H9 (cell line): Measurements from ENCODE around the gene VSIR. TPM values are rescaled to one million over a fixed set of nuclear protein-coding genes. Genes with fewer than 3 reads are reported as not detected.

Source experiments
- DNase-seq: peaks from one replicate; pipeline ENCODE4 v3.0.0-alpha.2; 2017
- H2AFZ ChIP-seq: one replicate; pipeline ENCODE4 v1.6.1; 2013; ENCODE audit warnings: mild to moderate bottlenecking, low read length, control low read depth, moderate library complexity
- H2AK5ac ChIP-seq: 2 replicates; pipeline ENCODE4 v1.6.1; 2013; ENCODE audit warnings: low read length, control low read depth, mixed read lengths; ENCODE audit not compliant: insufficient read length
- H2BK120ac ChIP-seq: one replicate; pipeline ENCODE4 v1.6.1; 2013; ENCODE audit warnings: low read depth, mild to moderate bottlenecking, low read length, control low read depth, inconsistent platforms; ENCODE audit not compliant: poor library complexity, severe bottlenecking
- H2BK12ac ChIP-seq: 2 replicates; pipeline ENCODE4 v1.6.1; 2013; ENCODE audit warnings: low read length, control low read depth, mixed read lengths, low read depth; ENCODE audit not compliant: insufficient read length
- H2BK15ac ChIP-seq: 2 replicates; pipeline ENCODE4 v1.6.1; 2013; ENCODE audit warnings: low read depth, low read length, control low read depth
- H2BK20ac ChIP-seq: one replicate; pipeline ENCODE4 v1.6.1; 2013; ENCODE audit warnings: low read depth, mild to moderate bottlenecking, low read length, control low read depth, inconsistent platforms; ENCODE audit not compliant: poor library complexity, severe bottlenecking
- H2BK5ac ChIP-seq: 2 replicates; pipeline ENCODE4 v1.6.1; 2013; ENCODE audit warnings: low read length, control low read depth, mixed read lengths; ENCODE audit not compliant: insufficient read length
- H3K14ac ChIP-seq: 2 replicates; pipeline ENCODE4 v1.6.1; 2013; ENCODE audit warnings: low read length, control low read depth; ENCODE audit not compliant: insufficient read depth
- H3K18ac ChIP-seq: 2 replicates; pipeline ENCODE4 v1.6.1; 2013; ENCODE audit warnings: low read depth, mild to moderate bottlenecking, mixed read lengths, low read length, control low read depth; ENCODE audit not compliant: insufficient read length
- H3K23ac ChIP-seq: 2 replicates; pipeline ENCODE4 v1.6.1; 2013; ENCODE audit warnings: low read length, control low read depth, mixed read lengths, low read depth; ENCODE audit not compliant: insufficient read length
- H3K23me2 ChIP-seq: 2 replicates; pipeline ENCODE4 v1.6.1; 2013; ENCODE audit warnings: low read depth, mild to moderate bottlenecking, mixed read lengths, low read length, control low read depth; ENCODE audit not compliant: insufficient read length, poor library complexity, severe bottlenecking
- H3K27ac ChIP-seq: 2 replicates; pipeline ENCODE4 v1.5.1; 2013; ENCODE audit warnings: low read length, control low read depth, mixed read lengths, low read depth; ENCODE audit not compliant: insufficient read length
- H3K27me3 ChIP-seq: 2 replicates; pipeline ENCODE4 v1.6.1; 2013; ENCODE audit warnings: low read length, control low read depth, inconsistent platforms; ENCODE audit not compliant: insufficient read depth
- H3K4ac ChIP-seq: 2 replicates; pipeline ENCODE4 v1.6.1; 2013; ENCODE audit warnings: low read depth, mild to moderate bottlenecking, control low read depth, inconsistent platforms, low read length, moderate library complexity
- H3K4me1 ChIP-seq: 2 replicates; pipeline ENCODE4 v1.6.1; 2013; ENCODE audit warnings: low read length, control low read depth, inconsistent platforms; ENCODE audit not compliant: insufficient read depth
- H3K4me2 ChIP-seq: 2 replicates; pipeline ENCODE4 v1.6.1; 2013; ENCODE audit warnings: low read length, control low read depth, mixed read lengths; ENCODE audit not compliant: insufficient read length, insufficient read depth
- H3K56ac ChIP-seq: 2 replicates; pipeline ENCODE4 v1.6.1; 2013; ENCODE audit warnings: low read depth, mild to moderate bottlenecking, mixed read lengths, low read length, control low read depth; ENCODE audit not compliant: insufficient read length
- H3K79me1 ChIP-seq: 2 replicates; pipeline ENCODE4 v1.6.1; 2013; ENCODE audit warnings: low read depth, mild to moderate bottlenecking, moderate library complexity, low read length, control low read depth, inconsistent platforms; ENCODE audit not compliant: insufficient read depth, poor library complexity, severe bottlenecking
- H3K79me2 ChIP-seq: 2 replicates; pipeline ENCODE4 v1.6.1; 2013; ENCODE audit warnings: low read length, control low read depth, inconsistent platforms; ENCODE audit not compliant: insufficient read depth
- H3K9ac ChIP-seq: 2 replicates; pipeline ENCODE4 v1.6.1; 2013; ENCODE audit warnings: low read length, control low read depth, mixed read lengths; ENCODE audit not compliant: insufficient read length; ENCODE audit errors: extremely low read depth
- H3K9me3 ChIP-seq: one replicate; pipeline ENCODE4 v1.6.1; 2013; ENCODE audit warnings: low read depth, low read length, inconsistent platforms; ENCODE audit not compliant: control insufficient read depth
- H3T11ph ChIP-seq: one replicate; pipeline ENCODE4 v1.6.1; 2013; ENCODE audit warnings: mild to moderate bottlenecking, low read length, control low read depth, inconsistent platforms
- H4K20me1 ChIP-seq: one replicate; pipeline ENCODE4 v1.6.1; 2013; ENCODE audit not compliant: control insufficient read depth, insufficient read length, insufficient read depth
- H4K5ac ChIP-seq: 2 replicates; pipeline ENCODE4 v1.6.1; 2013; ENCODE audit warnings: low read depth, mild to moderate bottlenecking, mixed read lengths, low read length, control low read depth; ENCODE audit not compliant: insufficient read length
- H4K8ac ChIP-seq: replicated peaks from 2 replicates; pipeline ENCODE4 v1.6.1; 2013; ENCODE audit warnings: low read length, control low read depth, mixed read lengths, low read depth; ENCODE audit not compliant: insufficient read length
- H4K91ac ChIP-seq: 2 replicates; pipeline ENCODE4 v1.6.1; 2013; ENCODE audit warnings: low read depth, mild to moderate bottlenecking, moderate library complexity, mixed read lengths, low read length, control low read depth; ENCODE audit not compliant: insufficient read length
- H3K27ac Mint-ChIP-seq, 3 experiments: 2 replicates in 2 of 3; 3 replicates in 1 of 3; pipeline ENCODE4 v1.8.0; 2020 to 2021; ENCODE audit warnings: mixed read lengths in 3 of 3, mild to moderate bottlenecking in 1 of 3, moderate library complexity in 1 of 3
- H3K27me3 Mint-ChIP-seq: 2 replicates; pipeline ENCODE4 v1.8.0; 2021; ENCODE audit warnings: low read depth, mild to moderate bottlenecking, moderate library complexity, mixed read lengths
- H3K36me3 Mint-ChIP-seq, 3 experiments: 2 replicates in 2 of 3; 3 replicates in 1 of 3; pipeline ENCODE4 v1.8.0; 2020 to 2021; ENCODE audit warnings: low read depth in 3 of 3, mixed read lengths in 3 of 3; ENCODE audit not compliant: insufficient read depth in 1 of 3
- H3K4me1 Mint-ChIP-seq, 2 experiments: 2 replicates each; pipeline ENCODE4 v1.8.0; 2020; ENCODE audit warnings: mixed read lengths in 2 of 2
- H3K4me3 Mint-ChIP-seq, 2 experiments: 2 replicates in 1 of 2; 3 replicates in 1 of 2; pipeline ENCODE4 v1.8.0; 2020 to 2021; ENCODE audit warnings: mild to moderate bottlenecking in 2 of 2, mixed read lengths in 2 of 2, moderate library complexity in 1 of 2
- H3K9me3 Mint-ChIP-seq, 2 experiments: 2 replicates in 1 of 2; 3 replicates in 1 of 2; pipeline ENCODE4 v1.8.0; 2020; ENCODE audit warnings: mild to moderate bottlenecking in 2 of 2, mixed read lengths in 2 of 2, moderate library complexity in 1 of 2
- CTCF ChIP-seq: fragments of 200-600 bp; sonication (generic); conservative IDR thresholded peaks from 3 replicates; pipeline ENCODE4 v1.8.0; 2021; ENCODE audit warnings: antibody characterized with exemption, mild to moderate bottlenecking
- WGBS: extraction: QIAGEN DNeasy Blood & Tissue Kit; methylation state at CpG from one replicate; pipeline ENCODE4 v1.1.7; 2013; ENCODE audit warnings: missing lambda C conversion rate, low lambda C conversion rate, mixed read lengths; ENCODE audit not compliant: insufficient read length; ENCODE audit errors: extremely low coverage; 5-methylcytosine and 5-hydroxymethylcytosine counted together
- total RNA-seq: library from RNA; stranded (reverse); gene quantifications from 2 replicates; pipeline ENCODE4 v1.2.1, GENCODE V29; 2021

The VSIR gene
- total RNA-seq, 1 experiment from 2014 or later, result 0.11 TPM

- H3K4me1 ChIP-seq, result no peaks in the 10 kb centered on the region
- no peak overlapping the region for H3K9ac ChIP-seq
- no peak overlapping the region for H2BK15ac ChIP-seq
- H2BK20ac ChIP-seq, result no peak overlapping the region
- H3K79me1 ChIP-seq, result no peaks in the 10 kb centered on the region
- H3K18ac ChIP-seq, result no peak overlapping the region
- no peak overlapping the region for H2AFZ ChIP-seq
- H2AK5ac ChIP-seq, result no peak overlapping the region
- no peak overlapping the region for H3K23ac ChIP-seq
- peaks cover 14 to 31% of the 10 kb centered on the region in 2 experiments for H3K4me1 Mint-ChIP-seq
- H3T11ph ChIP-seq, result no peak overlapping the region
- WGBS, result no CpG with 5 or more reads among the region's 14 CpGs
- no peaks in the 10 kb centered on the region for H3K23me2 ChIP-seq
- no peaks in the 10 kb centered on the region; a peak in 2 of 5 replicates for H3K9me3 Mint-ChIP-seq
- H2BK5ac ChIP-seq, result no peak overlapping the region
- no peak for TF ChIP-seq CTCF
- H2BK12ac ChIP-seq, result no peak overlapping the region
- no peak overlapping the region for H4K91ac ChIP-seq
- H3K9me3 ChIP-seq, result no peaks in the 10 kb centered on the region
- no peak overlapping the region for H3K27ac ChIP-seq
- peak overlapping the region; percentile 30 for H3K14ac ChIP-seq
- no peak overlapping the region for H3K56ac ChIP-seq
- no peaks in the 10 kb centered on the region for H3K36me3 Mint-ChIP-seq
- H2BK120ac ChIP-seq, result no peak overlapping the region
- no peak overlapping the region for H3K4me3 Mint-ChIP-seq
- H3K4me2 ChIP-seq, result no peak overlapping the region
- H3K79me2 ChIP-seq, result no peaks in the 10 kb centered on the region
- H3K4ac ChIP-seq, result no peak overlapping the region
- no peaks in the 10 kb centered on the region; the same call in 1 of the 2 replicates for H3K27me3 Mint-ChIP-seq
- no peak for DNase-seq
- no peak overlapping the region for H4K5ac ChIP-seq
- no peaks in the 10 kb centered on the region for H4K20me1 ChIP-seq
- no peak overlapping the region for H3K27ac Mint-ChIP-seq
- H3K27me3 ChIP-seq, result no peaks in the 10 kb centered on the region
- no peak overlapping the region for H4K8ac ChIP-seq
Observed at GRCh38 chr10:71747551-71748523, 25.5 kb downstream of the VSIR start.
